Sigmoid colon (tissue), 4 donors: ENCODE data around the gene LAMC3.

Source experiments
- CTCF ChIP-seq, 4 experiments: fragments of 450-650 bp in 3 of 4; fragments of 200-600 bp in 1 of 4; IDR thresholded peaks; one replicate each; pipeline ENCODE4 v1.5.1; 2016 to 2019; ENCODE audit warnings: antibody characterized with exemption in 4 of 4, mild to moderate bottlenecking in 3 of 4, moderate library complexity in 2 of 4
- EP300 ChIP-seq, 4 donors: sonication (generic); formaldehyde crosslinking; IDR thresholded peaks; one replicate each; pipeline ENCODE4 v1.6.1; 2017; ENCODE audit warnings: antibody characterized with exemption in 4 of 4
- POLR2AphosphoS5 ChIP-seq, 4 donors: sonication (generic); formaldehyde crosslinking; IDR thresholded peaks; one replicate each; pipeline ENCODE4 v1.6.1; 2017; ENCODE audit warnings: antibody characterized with exemption in 4 of 4

DNA sequence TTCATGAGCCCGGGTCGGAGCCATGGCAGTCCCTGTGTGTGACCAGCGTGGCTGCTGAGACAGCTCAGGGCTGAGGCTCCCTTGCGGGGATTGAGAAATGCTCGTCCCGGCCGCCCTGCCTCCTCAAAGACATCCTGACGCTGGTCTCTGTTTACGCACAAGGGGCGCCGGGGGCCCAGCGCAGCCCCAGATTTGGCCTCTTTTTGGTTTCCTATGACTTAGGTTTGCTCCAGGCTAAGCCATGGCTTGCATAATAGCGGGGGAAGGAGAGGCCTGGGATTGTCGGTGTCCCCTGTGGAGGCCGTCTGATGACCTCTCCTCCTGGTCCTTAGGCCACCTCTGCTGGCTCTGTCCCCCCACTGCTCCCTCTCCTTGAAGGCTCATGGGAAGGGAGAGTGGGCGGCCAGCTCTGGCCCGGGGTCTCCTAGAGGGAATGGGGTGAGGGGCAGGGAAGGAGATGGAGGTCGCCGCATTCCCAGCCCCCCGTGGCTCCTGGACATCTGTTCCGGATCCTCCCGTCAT is 3.5 kb downstream of the LAMC3 start:
- TF ChIP-seq CTCF (IDR thresholded peaks at IDR 0.05) (no peak), POLR2AphosphoS5 (IDR thresholded peaks at IDR 0.05) (no peak), EP300 (IDR thresholded peaks at IDR 0.05) (no peak)
